GM10266 (cell line): ENCODE data around the gene PSMG1.

Experiments used
- DNase-seq: peaks from one replicate; pipeline ENCODE4 v3.0.0; 2012; ENCODE audit errors: extremely low spot score
- CTCF ChIP-seq: IDR thresholded peaks from 2 replicates; pipeline ENCODE4 v1.5.1; 2012; ENCODE audit warnings: mild to moderate bottlenecking, low read depth; ENCODE audit not compliant: control insufficient read depth, insufficient read depth; ENCODE audit errors: missing control alignments

Gene PSMG1

GRCh38 chr21:39198800-39199199, 15.5 kb upstream of the PSMG1 start:
- DNase-seq, result no peak
- TF ChIP-seq CTCF, result no peak

- DNase-seq, result no peak
- TF ChIP-seq CTCF, result no peak
Observed at GRCh38 chr21:39197448-39198233, 14.4 kb upstream of the PSMG1 start.

GRCh38 chr21:39196838-39197237, 13.6 kb upstream of the PSMG1 start:
- no peak for TF ChIP-seq CTCF
- no peak for DNase-seq

GRCh38 chr21:39196310-39196709, 13.1 kb upstream of the PSMG1 start:
- TF ChIP-seq CTCF, result no peak
- no peak for DNase-seq

- DNase-seq, result no peak
- no peak for TF ChIP-seq CTCF
Observed at GRCh38 chr21:39193380-39193779, 10.1 kb upstream of the PSMG1 start.

GRCh38 chr21:39189857-39190604, 6.8 kb upstream of the PSMG1 start:
- DNase-seq, result no peak

More at GRCh38 chr21:39189857-39190604, 6.8 kb upstream of the PSMG1 start:
- no peak for TF ChIP-seq CTCF
